Psoas muscle (tissue), 8 donors: Measurements from ENCODE around the gene ROPN1L. TPM values are rescaled to one million over a fixed set of nuclear protein-coding genes. Genes with fewer than 3 reads are reported as not detected.
A peak's percentile ranks its signal among the peaks of the same experiment; 100 is the strongest.

Source experiments
- ATAC-seq, 4 donors: fragments of 200-7000 bp; cut with Tn5 transposase; one replicate each; pipeline ENCODE4 v1.9.1; 2020; ENCODE audit warnings: moderate library complexity in 3 of 4, mild to moderate bottlenecking in 2 of 4
- DNase-seq, 2 donors: peaks; one replicate each; pipeline ENCODE4 v3.0.0-alpha.2; 2020
- H3K27ac ChIP-seq: fragments of 200-600 bp; one replicate; pipeline ENCODE4 v1.8.0; 2022
- H3K27me3 ChIP-seq, 3 donors: fragments of 200-600 bp in 1 of 3; one replicate each; pipeline versions ENCODE4 v1.6.1 to v1.8.0; 2013 to 2022; ENCODE audit warnings: low read length in 2 of 3, mild to moderate bottlenecking in 2 of 3, moderate library complexity in 1 of 3; ENCODE audit not compliant: insufficient read depth in 3 of 3
- H3K36me3 ChIP-seq, 2 donors: fragments of 200-600 bp in 1 of 2; one replicate each; pipeline versions ENCODE4 v1.6.1 to v1.8.0; 2013 to 2022; ENCODE audit warnings: low read depth in 1 of 2, mild to moderate bottlenecking in 1 of 2, moderate library complexity in 1 of 2; ENCODE audit not compliant: insufficient read depth in 1 of 2
- H3K4me1 ChIP-seq: fragments of 200-600 bp; one replicate; pipeline ENCODE4 v1.8.0; 2022
- H3K4me3 ChIP-seq: fragments of 200-600 bp; one replicate; pipeline ENCODE4 v1.8.0; 2022; ENCODE audit warnings: mild to moderate bottlenecking
- H3K9me3 ChIP-seq: fragments of 200-600 bp; one replicate; pipeline ENCODE4 v1.8.0; 2022
- WGBS, 3 donors: extraction: QIAGEN DNeasy Blood & Tissue Kit; methylation state at CpG; one replicate each; pipeline versions ENCODE4 v1.1.6 to v1.1.7; 2013; 5-methylcytosine and 5-hydroxymethylcytosine counted together
- intact Hi-C, 2 donors: fragments of 100-400 bp; cut with DNase I; formaldehyde crosslinking; loops; one replicate each; pipeline versions ENCODE4 v1.11.0 to v1.14.2; 2022
- polyA plus RNA-seq, 3 donors: library from polyadenylated mRNA; stranded (reverse); fragments of 200-250 nt; gene quantifications; one replicate each; pipeline ENCODE4 v1.2.3, GENCODE V29; 2013
- total RNA-seq, 4 donors: library from RNA; stranded (reverse); fragmentation: NEBNext Ultra II Directional in 2 of 4; extraction: Animal tissue kit (Norgen Biotek cat#: 25700) in 2 of 4; gene quantifications; one replicate each; pipeline versions ENCODE4 v1.2.1 to v1.2.4, GENCODE V29; 2021 to 2023
- TF ChIP-seq, protein P1 (sequence below): fragments of 200-600 bp; IDR thresholded peaks from one replicate; pipeline ENCODE4 v1.8.0; 2022; ENCODE audit warnings: antibody characterized with exemption
- donor health status: healthy with polysubstance abuse.
- donor health status: DM: no; HTN: no; CAD: no; lungs with moderate emphysema.
- donor health status: Bipolar disorder and iron deficiency.
- donor health status: healthy.
- donor health status: DM: yes; HTN: yes; CAD: no.
- donor health status: DM: no; HTN: no; CAD: no.
- donor health status: DM: no; HTN: no; CAD: no.
- donor health status: DM: yes; HTN: yes; CAD: no.

Gene ROPN1L
- total and polyA plus RNA-seq, 7 donors: 0.16 to 0.38 (median 0.25) TPM; not detected in 4

DNA sequence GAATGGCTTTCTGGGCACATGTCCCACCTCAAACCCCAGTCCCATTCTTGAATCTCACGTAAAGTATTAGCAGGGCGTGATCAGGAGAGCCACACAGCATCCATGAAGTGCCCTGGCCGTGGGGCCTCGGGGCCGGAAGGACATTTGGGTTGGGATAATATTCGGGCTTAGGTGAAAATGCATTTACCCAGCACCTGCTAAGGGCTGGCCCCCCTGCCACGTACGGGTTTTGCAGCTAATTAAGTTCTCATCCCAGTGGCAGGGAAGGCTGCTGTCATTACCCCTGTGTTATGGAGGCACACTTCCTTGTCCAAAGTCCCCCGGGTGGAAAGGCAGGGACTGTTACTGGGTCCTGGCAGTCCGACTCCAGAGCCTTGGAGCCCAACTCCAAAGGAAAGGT is 29.0 kb downstream of the ROPN1L start:
- intact Hi-C loops: no loop called here
- Histone ChIP-seq H3K36me3 (no peaks in the 10 kb centered on the region), H3K4me1 (no peaks in the 10 kb centered on the region), H3K9me3 (no peaks in the 10 kb centered on the region), H3K4me3 (no peak overlapping the region), H3K27ac (no peak overlapping the region), H3K27me3 (no peaks in the 10 kb centered on the region)
- TF ChIP-seq, protein P1, sequence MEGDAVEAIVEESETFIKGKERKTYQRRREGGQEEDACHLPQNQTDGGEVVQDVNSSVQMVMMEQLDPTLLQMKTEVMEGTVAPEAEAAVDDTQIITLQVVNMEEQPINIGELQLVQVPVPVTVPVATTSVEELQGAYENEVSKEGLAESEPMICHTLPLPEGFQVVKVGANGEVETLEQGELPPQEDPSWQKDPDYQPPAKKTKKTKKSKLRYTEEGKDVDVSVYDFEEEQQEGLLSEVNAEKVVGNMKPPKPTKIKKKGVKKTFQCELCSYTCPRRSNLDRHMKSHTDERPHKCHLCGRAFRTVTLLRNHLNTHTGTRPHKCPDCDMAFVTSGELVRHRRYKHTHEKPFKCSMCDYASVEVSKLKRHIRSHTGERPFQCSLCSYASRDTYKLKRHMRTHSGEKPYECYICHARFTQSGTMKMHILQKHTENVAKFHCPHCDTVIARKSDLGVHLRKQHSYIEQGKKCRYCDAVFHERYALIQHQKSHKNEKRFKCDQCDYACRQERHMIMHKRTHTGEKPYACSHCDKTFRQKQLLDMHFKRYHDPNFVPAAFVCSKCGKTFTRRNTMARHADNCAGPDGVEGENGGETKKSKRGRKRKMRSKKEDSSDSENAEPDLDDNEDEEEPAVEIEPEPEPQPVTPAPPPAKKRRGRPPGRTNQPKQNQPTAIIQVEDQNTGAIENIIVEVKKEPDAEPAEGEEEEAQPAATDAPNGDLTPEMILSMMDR: no peak
- WGBS, 3 donors: 89 to 91% (median 90%) methylated on average over 10 of the region's 10 CpGs
- ATAC-seq (no peak), DNase-seq (no peak)

DNA sequence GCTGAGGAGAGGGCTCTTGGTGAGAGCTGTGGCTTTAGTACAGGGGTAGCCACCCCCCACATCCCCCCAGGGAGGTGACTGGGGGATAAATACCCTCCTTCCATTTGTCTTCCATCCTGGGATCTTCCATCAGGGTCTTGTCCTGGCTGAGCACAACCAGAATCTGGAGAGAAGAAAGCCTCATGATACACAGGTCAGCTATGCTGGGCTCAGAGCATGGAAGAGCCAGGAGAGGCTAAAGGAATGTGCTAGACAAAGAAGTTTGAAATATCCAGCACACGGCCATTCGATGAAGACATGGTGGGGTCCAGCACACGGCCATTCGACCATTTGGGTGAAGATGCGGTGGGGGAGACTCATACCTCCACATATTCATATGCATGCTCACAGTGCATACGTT is 30.0 kb downstream of the ROPN1L start:
- 94 to 97% (median 94%) methylated on average over 6 of the region's 6 CpGs for WGBS, 3 donors
- DNase-seq: no peak
- Histone ChIP-seq H3K36me3 (no peaks in the 10 kb centered on the region), H3K27ac (no peak overlapping the region), H3K4me3 (no peak overlapping the region), H3K9me3 (no peaks in the 10 kb centered on the region), H3K27me3 (no peaks in the 10 kb centered on the region), H3K4me1 (no peaks in the 10 kb centered on the region)
- TF ChIP-seq, protein P1: no peak
- no peak for ATAC-seq
- intact Hi-C loops: no loop called here

DNA sequence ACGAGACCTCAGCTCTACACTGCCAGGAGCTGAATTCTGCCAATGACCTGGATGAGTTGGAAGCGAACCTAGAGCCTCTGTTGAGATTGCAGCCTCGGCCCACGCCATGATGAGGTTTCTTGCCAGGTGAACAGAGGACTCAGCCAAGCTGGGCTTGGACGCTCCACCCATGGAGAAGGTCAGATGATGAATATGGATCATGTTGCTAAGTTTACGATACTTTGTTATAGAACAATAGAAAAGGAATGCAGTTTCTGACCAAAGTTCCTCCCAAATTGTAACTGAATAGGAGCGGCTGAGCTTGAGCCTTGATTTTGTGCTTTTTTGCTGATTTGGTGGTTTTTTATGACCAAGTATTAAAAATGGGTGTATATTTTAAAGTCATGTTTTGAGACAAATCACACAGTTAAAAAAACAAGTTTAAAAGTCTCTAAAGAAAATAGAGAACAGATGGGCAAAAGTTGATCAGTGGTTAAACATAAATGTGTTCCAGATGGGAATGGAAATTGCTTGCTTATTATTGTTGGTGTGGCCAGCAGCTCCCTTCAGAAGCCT is 32.9 kb downstream of the ROPN1L start:
- DNase-seq (no peak), ATAC-seq (no peak)
- WGBS, 3 donors: 56 to 62% (median 60%) methylated on average over 7 of the region's 7 CpGs
- TF ChIP-seq, protein P1: no peak
- Histone ChIP-seq H3K27ac (no peak overlapping the region), H3K9me3 (no peaks in the 10 kb centered on the region), H3K36me3 (no peaks in the 10 kb centered on the region), H3K4me1 (no peaks in the 10 kb centered on the region), H3K4me3 (no peak overlapping the region), H3K27me3 (no peaks in the 10 kb centered on the region)
- intact Hi-C loops: no loop called here

DNA sequence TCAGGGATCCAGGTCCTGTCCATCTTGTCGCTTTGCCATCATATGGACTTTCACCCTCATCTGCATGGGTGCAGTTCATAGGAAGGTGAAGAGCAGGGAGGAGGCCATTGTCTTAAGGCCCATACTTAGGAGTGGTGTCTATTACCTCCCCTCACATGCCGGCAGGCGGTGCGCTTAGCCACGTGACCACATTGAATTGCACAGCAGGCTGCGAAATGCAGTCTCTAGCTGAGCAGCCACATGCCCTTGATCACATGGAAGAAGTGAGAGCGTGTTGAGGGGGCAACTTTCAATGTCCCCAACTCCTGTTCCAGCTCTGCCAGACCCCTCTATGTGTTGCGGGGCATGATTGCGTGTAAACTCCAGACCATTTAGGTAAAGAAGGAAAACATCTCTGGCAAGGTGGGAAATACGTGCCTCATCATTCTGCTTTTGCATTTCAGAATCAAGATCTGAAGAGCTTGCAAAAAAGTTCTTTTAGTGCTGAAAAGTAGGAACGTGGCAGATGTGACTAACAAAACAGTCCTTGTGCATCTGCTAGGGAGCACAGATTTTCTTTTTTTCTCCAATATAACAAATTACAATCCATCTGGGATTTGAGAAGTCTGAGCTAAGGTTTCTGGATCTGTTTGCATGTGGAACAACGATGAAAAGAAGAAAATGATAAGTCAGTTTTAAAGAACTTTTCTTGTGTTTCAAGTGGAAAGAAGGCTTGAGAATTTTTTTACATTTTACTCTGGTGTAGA is 34.4 kb downstream of the ROPN1L start:
- Histone ChIP-seq H3K36me3 (no peaks in the 10 kb centered on the region), H3K4me1 (no peaks in the 10 kb centered on the region), H3K27me3 (no peaks in the 10 kb centered on the region), H3K27ac (no peak overlapping the region), H3K4me3 (no peak overlapping the region), H3K9me3 (no peaks in the 10 kb centered on the region)
- ATAC-seq: no peak
- intact Hi-C loops: no loop called here
- WGBS, 3 donors: 82 to 85% (median 83%) methylated on average over 12 of the region's 12 CpGs
- TF ChIP-seq, protein P1: no peak
- peak in 1 of 2 donors; percentile 12 for DNase-seq

DNA sequence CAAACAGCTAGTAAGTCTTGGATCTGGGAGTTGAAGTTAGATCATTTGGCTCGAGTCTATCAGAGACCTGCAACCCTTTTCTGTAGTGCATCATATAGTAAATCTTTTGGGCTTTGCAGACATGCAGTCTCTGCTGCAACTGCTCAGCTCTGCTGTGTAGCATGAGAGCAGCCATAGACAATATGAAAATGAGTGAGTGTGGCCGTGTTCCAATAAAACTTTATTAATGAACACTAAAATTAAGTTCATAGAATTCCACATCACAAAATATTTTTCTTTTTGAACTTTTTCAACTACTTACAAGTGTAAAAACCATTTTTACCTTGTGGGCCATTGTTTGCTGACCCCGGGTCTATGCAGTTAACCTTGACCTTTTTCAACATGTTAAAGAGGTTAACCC is 35.2 kb downstream of the ROPN1L start:
- Histone ChIP-seq H3K27me3 (no peaks in the 10 kb centered on the region), H3K36me3 (no peaks in the 10 kb centered on the region), H3K9me3 (no peaks in the 10 kb centered on the region), H3K4me1 (no peaks in the 10 kb centered on the region), H3K4me3 (no peak overlapping the region), H3K27ac (no peak overlapping the region)
- ATAC-seq: no peak
- WGBS, 3 donors: 84 to 86% (median 86%) methylated on average over 3 of the region's 3 CpGs
- no peak for DNase-seq
- TF ChIP-seq, protein P1: no peak
- intact Hi-C loops: no loop called here
